ENCODE measurements around the gene PRRX2. TPM values are rescaled to one million over a fixed set of nuclear protein-coding genes. Genes with fewer than 3 reads are reported as not detected.

Gene PRRX2
- total and polyA plus RNA-seq, 12 donors, result 0.21 to 3.0 (median 0.45) TPM

DNA sequence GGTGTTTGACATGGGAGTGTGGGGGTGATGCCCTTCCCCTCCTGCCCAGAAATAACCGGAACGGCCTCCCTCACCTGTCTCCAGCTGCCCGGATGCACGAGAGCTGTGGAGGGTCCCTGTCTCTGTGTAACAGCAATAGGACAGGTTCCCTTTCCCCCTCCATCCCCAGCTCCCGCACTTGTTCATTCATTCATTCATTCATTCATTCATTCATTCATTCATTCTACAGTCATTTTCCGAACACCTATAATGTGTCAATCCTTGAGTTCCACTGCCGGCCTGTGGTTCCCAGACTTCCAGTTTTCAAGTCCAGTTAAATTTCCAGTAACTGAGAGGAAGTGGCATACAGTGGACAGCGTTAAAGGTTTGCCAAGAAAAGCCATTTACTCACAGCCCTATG, 7.3 kb downstream of the PRRX2 start:
- H3K36me3 ChIP-seq, result no peaks in the 10 kb centered on the region
- peaks cover 0 to 3% (median 0%) of the 10 kb centered on the region in 9 donors for H3K4me1 ChIP-seq
- no peak overlapping the region for H3K4me3 ChIP-seq
- ATAC-seq (no peak), DNase-seq (no peak)
- intact Hi-C loops (cut with DNase I), result no loop called here
- 84 to 89% methylated on average over 8 of the region's 8 CpGs for WGBS, 2 donors
- peaks cover 0 to 28% (median 11%) of the 10 kb centered on the region in 7 donors for H3K27me3 ChIP-seq
- H3K9me3 ChIP-seq, result no peaks in the 10 kb centered on the region
- H3K27ac ChIP-seq, result no peak overlapping the region
- no peak for TF ChIP-seq CTCF (IDR thresholded peaks at IDR 0.05)

DNA sequence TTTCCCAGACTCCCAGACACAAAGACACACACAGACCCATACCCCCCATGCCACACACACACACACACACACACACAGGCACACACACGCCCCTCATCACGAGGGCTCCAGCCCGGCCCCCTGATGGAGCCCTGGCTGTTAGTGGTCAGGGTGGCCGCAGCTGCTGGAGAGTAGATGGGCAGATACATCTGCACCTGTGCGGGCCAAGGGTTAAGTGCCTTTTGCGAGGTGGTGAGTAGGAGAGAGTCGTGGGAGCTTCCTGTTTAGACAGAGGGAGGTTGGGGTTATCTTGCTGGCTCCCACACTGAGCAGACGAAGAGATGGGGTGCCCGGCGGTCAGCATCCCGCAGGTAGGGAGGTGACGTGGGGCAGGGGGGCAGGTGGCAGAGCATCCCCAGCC, 8.2 kb downstream of the PRRX2 start:
- Histone ChIP-seq H3K4me3 (no peak overlapping the region), H3K4me1 (peaks cover 0 to 3% (median 0%) of the 10 kb centered on the region in 9 donors), H3K36me3 (no peaks in the 10 kb centered on the region), H3K27me3 (peaks cover 0 to 20% (median 13%) of the 10 kb centered on the region in 7 donors), H3K27ac (no peak overlapping the region), H3K9me3 (no peaks in the 10 kb centered on the region)
- ATAC-seq (no peak), DNase-seq (no peak)
- intact Hi-C loops (cut with DNase I), result no loop called here
- no peak for TF ChIP-seq CTCF (IDR thresholded peaks at IDR 0.05)
- 69 to 78% methylated on average over 12 of the region's 12 CpGs for WGBS, 2 donors

GRCh38 chr9:129674229-129674628, 8.8 kb downstream of the PRRX2 start:
- Histone ChIP-seq H3K36me3 (no peaks in the 10 kb centered on the region), H3K27ac (no peak overlapping the region), H3K4me1 (peaks cover 0 to 3% (median 0%) of the 10 kb centered on the region in 9 donors), H3K4me3 (no peak overlapping the region), H3K9me3 (no peaks in the 10 kb centered on the region), H3K27me3 (peaks cover 0 to 25% (median 17%) of the 10 kb centered on the region in 7 donors)
- TF ChIP-seq CTCF (IDR thresholded peaks at IDR 0.05), result no peak
- DNase-seq, result no peak
- 85 to 86% methylated on average over 7 of the region's 7 CpGs for WGBS, 2 donors
- no peak for ATAC-seq
- intact Hi-C loops (cut with DNase I), result no loop called here

DNA sequence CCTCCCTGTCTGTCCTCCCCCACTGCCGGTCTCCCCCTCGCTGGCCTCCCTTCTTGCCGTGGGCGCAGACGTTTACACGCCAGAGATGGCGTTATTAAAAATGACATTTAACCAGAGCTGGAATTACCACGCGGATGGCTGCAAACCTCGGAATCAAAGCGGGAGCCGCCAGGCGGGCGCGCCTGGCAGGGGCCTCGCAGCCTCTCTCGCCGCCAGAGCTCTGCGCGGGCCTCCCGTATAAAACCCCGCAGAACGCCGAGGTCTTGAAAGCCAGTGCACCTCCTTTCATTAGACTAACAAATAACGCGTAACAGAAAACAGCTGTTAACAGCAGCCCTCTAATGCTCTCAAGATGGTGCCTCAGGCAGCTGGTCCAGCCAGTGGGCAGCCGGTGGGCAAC, 10.2 kb downstream of the PRRX2 start:
- no peak for ATAC-seq

More for the DNA sequence above, 10.2 kb downstream of the PRRX2 start:
- H3K4me1 ChIP-seq, result peaks cover 0 to 3% (median 0%) of the 10 kb centered on the region in 9 donors
- 76 to 77% methylated on average over 27 of the region's 27 CpGs for WGBS, 2 donors
- no peak for TF ChIP-seq CTCF (IDR thresholded peaks at IDR 0.05)
- no peak overlapping the region for H3K4me3 ChIP-seq
- H3K27ac ChIP-seq, result no peak overlapping the region
- peaks cover 0 to 29% (median 13%) of the 10 kb centered on the region in 7 donors for H3K27me3 ChIP-seq
- no peak for DNase-seq
- intact Hi-C loops (cut with DNase I), result no loop called here
- H3K9me3 ChIP-seq, result no peaks in the 10 kb centered on the region
- no peaks in the 10 kb centered on the region for H3K36me3 ChIP-seq
